H1 (cell line): ENCODE results near the gene CA9. TPM values are rescaled to one million over a fixed set of nuclear protein-coding genes. Genes with fewer than 3 reads are reported as not detected.

Source experiments
- ATF3 ChIP-seq: IDR thresholded peaks from 2 replicates; pipeline ENCODE4 v1.6.1; 2011; ENCODE audit warnings: low read depth, mild to moderate bottlenecking, low read length; ENCODE audit not compliant: insufficient read depth
- GABPA ChIP-seq: IDR thresholded peaks from 2 replicates; pipeline ENCODE4 v1.6.1; 2011; ENCODE audit warnings: mild to moderate bottlenecking, low read length, moderate library complexity, borderline replicate concordance; ENCODE audit not compliant: insufficient read depth
- KDM1A ChIP-seq: fragments of 200-600, 300-600 bp; sonication (generic); IDR thresholded peaks from 2 replicates; pipeline ENCODE4 v1.7.1; 2016; ENCODE audit warnings: mild to moderate bottlenecking, low read length, borderline replicate concordance
- KDM5A ChIP-seq: fragments of 200-600 bp; IDR thresholded peaks from 2 replicates; pipeline ENCODE4 v1.7.1; 2012; ENCODE audit warnings: mild to moderate bottlenecking, low read length, inconsistent platforms, mixed read lengths
- PHF8 ChIP-seq: fragments of 200-600 bp; sonication (generic); conservative IDR thresholded peaks from 2 replicates; pipeline ENCODE4 v1.7.1; 2012; ENCODE audit warnings: low read depth, mild to moderate bottlenecking, inconsistent platforms, low read length, moderate library complexity
- RFX5 ChIP-seq: IDR thresholded peaks from 2 replicates; pipeline ENCODE4 v1.6.1; 2011; ENCODE audit warnings: low read depth, low read length, improper control_type of control experiment, borderline replicate concordance
- SIN3A ChIP-seq, 2 experiments: IDR thresholded peaks in 1 of 2; conservative IDR thresholded peaks in 1 of 2; 2 replicates each; pipeline ENCODE4 v1.6.1; 2011 to 2012; ENCODE audit warnings: low read length in 2 of 2, improper control_type of control experiment in 1 of 2, low read depth in 1 of 2, mild to moderate bottlenecking in 1 of 2
- TBP ChIP-seq: IDR thresholded peaks from 2 replicates; pipeline ENCODE4 v1.6.1; 2011; ENCODE audit warnings: low read depth, low read length, improper control_type of control experiment
- polyA plus RNA-seq, 7 experiments: library from polyadenylated mRNA; depleted of rRNA in 3 of 7; stranded (reverse) in 5 of 7; unstranded in 2 of 7; fragments of >200 nt in 5 of 7; fragments of 200-250 nt in 2 of 7; gene quantifications; 1 replicate in 5 of 7; 2 replicates in 1 of 7; 4 replicates in 1 of 7; pipeline versions ENCODE4 v1.2.1 to v1.2.3, GENCODE V29; 2011 to 2013; ENCODE audit warnings: missing spikeins in 2 of 7, mixed read lengths in 2 of 7
- total RNA-seq: library from RNA; stranded (reverse); fragmentation: NEBNext Ultra II Directional; extraction: Animal tissue kit (Norgen Biotek cat#: 25700); gene quantifications from 2 replicates; pipeline ENCODE4 v1.2.1, GENCODE V29; 2021

Gene CA9
- total and polyA plus RNA-seq, 2 of the 8 experiments (the other 6 are each of a cell fraction or from before 2014, with no cell fraction given) = 1.3 to 1.8 TPM

GRCh38 chr9:35719546-35719945 lies 45.8 kb downstream of the CA9 start (continued):
- TF ChIP-seq GABPA = no peak
- TF ChIP-seq PHF8 = no peak
- TF ChIP-seq SIN3A (conservative IDR thresholded peaks at IDR 0.05 in 1 of 2, IDR thresholded peaks at IDR 0.05 in 1 of 2; ENCODE audit: low read depth in 1 of 2, low read length in 2 of 2) = no peak
- TF ChIP-seq TBP = no peak
- no peak for TF ChIP-seq ATF3
- TF ChIP-seq RFX5 = no peak
- no peak for TF ChIP-seq KDM5A
- TF ChIP-seq KDM1A = no peak
